CD4-positive, alpha-beta T cell treated with Interleukin-17A for 1 hour (primary cell): ENCODE results near the gene ADARB2.

Source experiments
- DNase-seq: peaks from one replicate; pipeline ENCODE4 v3.0.0-alpha.2; 2020

The ADARB2 gene

DNA sequence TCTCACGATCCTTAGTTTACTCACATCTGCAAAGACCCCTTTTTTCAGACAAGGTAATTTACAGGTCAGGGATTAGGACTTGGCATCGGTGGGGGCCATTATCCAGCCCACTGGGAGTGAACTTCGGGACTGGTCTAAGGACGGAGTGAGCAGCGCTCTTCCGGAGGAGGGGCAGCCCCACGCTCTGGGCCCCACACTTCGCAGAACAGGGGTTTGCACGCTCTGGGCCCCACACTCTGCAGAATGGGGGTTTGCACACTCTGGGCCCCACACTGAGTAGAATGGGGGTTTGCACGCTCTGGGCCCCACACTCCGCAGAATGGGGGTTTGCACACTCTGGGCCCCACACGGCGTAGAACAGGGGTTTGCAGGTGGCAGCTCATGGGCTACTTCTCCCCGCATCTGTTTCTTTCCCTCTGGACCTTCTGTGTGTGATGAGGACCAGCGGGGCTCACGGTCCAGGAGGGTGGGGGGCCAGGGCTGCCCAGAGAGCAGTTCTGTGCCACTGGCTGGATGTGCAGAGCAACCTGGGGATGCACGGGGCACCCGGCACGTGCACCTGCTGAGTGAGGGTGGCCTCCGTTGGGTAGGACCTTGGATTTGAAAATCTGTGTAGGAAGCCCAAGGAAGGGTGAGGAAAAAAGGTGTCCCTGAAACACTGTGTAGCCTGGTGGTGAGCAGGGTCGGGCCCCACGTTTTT, 546.4 kb downstream of the ADARB2 start:
- DNase-seq: no peak

- no peak for DNase-seq
Measured at GRCh38 chr10:1190052-1190395, 547.3 kb downstream of the ADARB2 start.

DNA sequence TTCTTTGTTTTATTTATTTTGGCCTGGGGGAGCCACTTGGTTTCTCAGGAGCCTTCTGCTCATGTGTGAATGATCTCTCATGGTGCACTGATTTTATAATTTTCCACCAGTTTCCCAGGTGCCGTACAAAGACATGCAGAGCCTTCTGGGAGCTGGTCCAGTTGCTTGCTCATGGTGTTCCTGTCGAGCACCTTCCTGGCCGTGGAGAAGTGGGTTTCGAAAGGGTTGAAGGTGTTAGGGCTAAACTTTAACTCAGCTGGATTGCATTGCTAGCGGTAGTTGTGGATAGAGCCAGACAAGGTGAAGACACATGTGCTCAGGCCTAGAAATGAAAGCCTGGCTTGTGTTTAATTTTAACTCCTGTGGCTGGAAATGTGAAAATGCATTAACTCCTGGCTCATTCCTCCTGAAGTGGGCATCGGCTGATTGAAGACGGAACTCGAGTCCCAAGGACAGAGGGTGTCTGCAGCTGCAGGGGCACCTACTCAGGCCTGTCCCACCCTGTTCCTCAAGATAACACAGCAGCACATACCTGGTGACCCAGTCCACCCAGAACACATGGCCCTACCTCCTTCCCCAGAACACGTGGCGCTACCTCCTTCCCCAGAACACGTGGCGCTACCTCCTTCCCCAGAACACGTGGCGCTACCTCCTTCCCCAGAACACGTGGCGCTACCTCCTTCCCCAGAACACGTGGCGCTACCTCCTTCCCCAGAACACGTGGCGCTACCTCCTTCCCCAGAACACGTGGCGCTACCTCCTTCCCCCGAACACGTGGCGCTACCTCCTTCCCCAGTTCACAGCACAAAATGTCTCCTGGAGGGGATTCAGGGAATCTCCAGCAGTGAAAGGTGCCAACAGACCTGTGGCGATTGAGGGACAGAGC, 547.9 kb downstream of the ADARB2 start:
- DNase-seq: no peak

DNA sequence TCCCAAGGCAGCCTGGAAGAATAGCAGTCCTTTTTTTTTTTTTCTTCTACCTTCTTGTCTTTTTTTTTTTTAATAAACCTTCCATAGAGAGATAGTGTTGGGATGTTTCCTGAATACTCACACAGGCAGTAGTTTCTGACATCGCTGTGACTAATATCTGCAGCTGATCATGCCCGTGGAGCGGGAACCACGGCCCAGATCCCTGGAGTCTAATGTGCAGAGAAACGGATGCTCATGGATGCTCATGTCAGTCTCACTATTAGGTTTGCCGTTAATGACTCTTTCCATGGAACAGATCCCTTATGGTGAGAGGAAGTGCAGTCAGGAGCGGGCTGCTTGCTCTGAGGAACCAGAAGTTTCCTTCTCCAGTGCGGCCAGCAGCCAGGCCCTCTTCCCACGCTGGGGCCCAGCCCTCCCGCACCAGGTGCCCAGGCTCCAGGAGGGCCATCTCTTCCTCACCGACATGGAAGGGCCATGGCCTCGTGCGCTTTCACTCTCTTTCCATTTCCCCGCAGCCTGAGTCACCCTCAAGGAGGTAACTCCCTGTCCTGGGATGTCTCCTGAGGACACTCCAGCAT, 548.7 kb downstream of the ADARB2 start:
- DNase-seq: no peak

- DNase-seq: no peak
Measured at GRCh38 chr10:1187855-1188557, 549.3 kb downstream of the ADARB2 start.

- DNase-seq: no peak
Measured at GRCh38 chr10:1187151-1187854, 550.0 kb downstream of the ADARB2 start.

GRCh38 chr10:1186683-1186990, 550.7 kb downstream of the ADARB2 start:
- no peak for DNase-seq

GRCh38 chr10:1185911-1186682, 551.2 kb downstream of the ADARB2 start:
- DNase-seq: no peak

GRCh38 chr10:1184541-1185430, 552.5 kb downstream of the ADARB2 start:
- DNase-seq: no peak

GRCh38 chr10:1183701-1184100, 553.6 kb downstream of the ADARB2 start:
- no peak for DNase-seq

- DNase-seq: no peak
Measured at GRCh38 chr10:1183033-1183396, 554.3 kb downstream of the ADARB2 start.

GRCh38 chr10:1182280-1183032, 554.9 kb downstream of the ADARB2 start:
- DNase-seq: no peak

- DNase-seq: no peak
Measured at GRCh38 chr10:1180836-1181235, 556.5 kb downstream of the ADARB2 start.

DNA sequence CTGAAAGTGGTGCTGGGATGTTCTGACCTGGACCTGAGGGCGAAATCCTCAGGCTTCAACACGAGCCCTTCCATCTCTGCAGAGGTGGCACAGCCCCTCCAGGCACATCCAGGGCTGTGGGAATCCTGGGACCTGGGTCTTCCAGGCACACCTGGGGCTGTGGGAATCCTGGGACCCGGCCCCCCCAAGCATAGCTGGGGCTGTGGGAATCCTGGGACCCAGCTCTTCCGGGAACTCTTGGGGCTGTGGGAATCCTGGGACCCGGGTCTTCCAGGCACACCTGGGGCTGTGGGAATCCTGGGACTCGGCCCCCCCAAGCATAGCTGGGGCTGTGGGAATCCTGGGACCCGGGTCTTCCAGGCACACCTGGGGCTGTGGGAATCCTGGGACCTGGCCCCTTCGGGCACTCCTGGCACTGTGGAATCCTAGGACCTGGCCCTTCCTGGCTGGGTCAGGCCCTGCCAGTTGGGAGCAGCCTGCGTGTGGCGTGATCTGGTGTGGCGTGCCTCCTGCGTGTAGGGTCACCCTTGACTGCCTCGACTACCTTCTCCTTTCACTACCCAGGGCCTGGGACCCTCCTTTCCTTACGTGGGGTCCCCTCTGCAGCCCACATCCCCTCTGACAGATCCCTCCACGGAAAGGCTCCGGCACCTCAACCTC, 557.1 kb downstream of the ADARB2 start:
- DNase-seq: no peak

DNA sequence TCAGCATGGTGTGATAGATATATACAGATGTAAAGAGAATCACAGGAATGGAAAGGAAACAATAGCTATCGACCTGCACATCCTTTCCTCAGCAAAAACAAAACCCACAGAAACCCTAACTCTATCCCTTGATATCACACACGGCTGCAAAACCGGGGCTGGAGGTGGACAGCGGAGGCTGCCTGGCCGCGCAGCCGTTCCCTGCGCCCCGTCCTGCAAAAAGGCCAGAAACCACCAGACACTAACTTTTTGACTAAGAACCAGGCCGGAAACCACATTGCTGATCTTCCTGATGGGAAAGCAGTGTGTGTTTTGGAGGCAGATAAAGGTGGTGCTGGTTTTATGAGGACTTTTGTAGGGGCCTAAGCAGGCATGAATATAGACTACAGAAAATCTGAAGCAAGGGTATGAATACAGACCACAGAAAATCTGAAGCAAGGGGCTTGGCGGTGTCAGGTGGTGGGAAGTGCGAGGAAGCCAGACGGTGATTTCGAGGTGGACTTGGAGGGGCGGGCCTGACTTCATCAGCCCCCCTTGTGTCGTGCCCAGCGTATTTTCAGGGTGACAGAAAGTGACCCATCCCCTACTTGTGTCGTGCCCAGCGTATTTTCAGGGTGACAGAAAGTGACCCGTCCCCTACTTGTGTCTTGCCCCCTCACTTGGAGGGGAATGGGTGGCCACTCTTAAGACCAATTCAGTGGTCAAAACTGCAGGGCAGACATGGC, 557.8 kb downstream of the ADARB2 start:
- no peak for DNase-seq

DNA sequence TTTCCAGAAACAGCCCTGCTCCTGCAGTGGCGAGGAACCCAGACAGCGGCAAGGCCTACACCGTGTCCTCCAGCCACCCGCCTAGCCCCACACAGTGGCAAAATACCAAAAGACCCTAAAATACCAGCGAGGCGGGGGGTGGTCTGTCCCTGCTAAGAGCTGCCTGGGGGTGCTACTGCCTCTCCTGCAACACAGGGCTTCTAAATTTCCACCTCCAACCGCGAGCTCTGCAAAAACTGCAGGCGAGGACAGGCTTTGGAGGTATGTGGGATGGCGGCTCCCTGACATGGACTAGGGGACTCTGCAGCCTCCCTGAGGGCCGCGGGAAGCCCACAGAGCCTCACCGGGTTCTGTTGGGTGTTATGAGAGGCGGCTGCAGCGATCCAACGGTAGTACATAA, 558.8 kb downstream of the ADARB2 start:
- no peak for DNase-seq

DNA sequence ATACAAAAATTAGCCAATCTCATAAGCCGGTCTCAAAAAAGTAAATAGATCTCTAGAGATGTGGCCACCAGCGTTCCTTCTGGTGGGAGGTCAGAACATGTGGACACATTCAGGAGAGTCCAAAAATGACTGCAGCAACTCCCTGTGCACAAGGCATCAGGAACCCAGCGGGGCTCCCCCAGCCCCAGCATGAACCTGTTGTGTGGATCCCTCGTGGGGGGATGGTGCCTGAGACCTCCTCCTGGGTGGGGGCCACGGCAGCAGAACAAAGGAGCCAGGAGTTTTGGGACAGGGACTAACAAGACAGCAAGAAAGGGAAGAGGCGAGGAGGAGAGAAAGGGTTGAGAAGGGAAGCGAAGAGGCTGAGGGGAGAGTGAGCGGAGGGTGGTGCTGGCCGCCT, 559.4 kb downstream of the ADARB2 start:
- no peak for DNase-seq

GRCh38 chr10:1175956-1176565, 561.3 kb downstream of the ADARB2 start:
- no peak for DNase-seq

GRCh38 chr10:1174022-1174421, 563.3 kb downstream of the ADARB2 start:
- no peak for DNase-seq
